ENCODE measurements around the gene CLEC2D.

The CLEC2D gene

GRCh38 chr12:9706086-9706685 is 36.7 kb downstream of the CLEC2D start:
- Histone ChIP-seq H3K4me2 (ENCODE audit: low read length) (no peak overlapping the region), H3F3A (ENCODE audit: insufficient read depth, low read length) (no peaks in the 10 kb centered on the region), H3K9me3 (ENCODE audit: low read length) (no peaks in the 10 kb centered on the region), H3K36me3 (ENCODE audit: insufficient read depth, low read length) (no peaks in the 10 kb centered on the region), H3K4me1 (ENCODE audit: insufficient read depth, low read length, severe bottlenecking) (peaks cover 38% of the 10 kb centered on the region), H3K27me3 (ENCODE audit: insufficient read depth, low read length) (no peaks in the 10 kb centered on the region), H3K27ac (ENCODE audit: low read depth, low read length, poor library complexity, severe bottlenecking) (peak overlapping the region; percentile 12), H4K20me1 (ENCODE audit: insufficient read depth, low read length) (no peaks in the 10 kb centered on the region), H3K4me3 (ENCODE audit: low read depth, low read length, poor library complexity, severe bottlenecking) (no peak overlapping the region), H2AFZ (ENCODE audit: low read length) (no peak overlapping the region), H3K9ac (ENCODE audit: low read length) (no peak overlapping the region), H3K79me2 (ENCODE audit: insufficient read depth, low read length) (no peaks in the 10 kb centered on the region), H3K9me2 (ENCODE audit: low read depth, low read length) (no peaks in the 10 kb centered on the region)
- TF ChIP-seq EZH2 (IDR thresholded peaks at IDR 0.05; ENCODE audit: borderline replicate concordance, low read length) (no peak), CTCF (IDR thresholded peaks at IDR 0.05; ENCODE audit: low read length) (no peak)

GRCh38 chr12:9707356-9707755 is 37.8 kb downstream of the CLEC2D start:
- Histone ChIP-seq H3K27me3 (ENCODE audit: insufficient read depth, low read length) (no peaks in the 10 kb centered on the region), H3K9me3 (ENCODE audit: low read length) (no peaks in the 10 kb centered on the region), H3K9ac (ENCODE audit: low read length) (peak overlapping the region; percentile 35; the same call in 1 of the 2 replicates), H3K4me2 (ENCODE audit: low read length) (peak overlapping the region; percentile 44), H3K4me1 (ENCODE audit: insufficient read depth, low read length, severe bottlenecking) (peaks cover 27% of the 10 kb centered on the region), H3K4me3 (ENCODE audit: low read depth, low read length, poor library complexity, severe bottlenecking) (peak overlapping the region; percentile 27), H3K79me2 (ENCODE audit: insufficient read depth, low read length) (no peaks in the 10 kb centered on the region), H3K27ac (ENCODE audit: low read depth, low read length, poor library complexity, severe bottlenecking) (peak overlapping the region; percentile 71), H3K36me3 (ENCODE audit: insufficient read depth, low read length) (no peaks in the 10 kb centered on the region), H4K20me1 (ENCODE audit: insufficient read depth, low read length) (no peaks in the 10 kb centered on the region), H2AFZ (ENCODE audit: low read length) (no peak overlapping the region), H3K9me2 (ENCODE audit: low read depth, low read length) (no peaks in the 10 kb centered on the region), H3F3A (ENCODE audit: insufficient read depth, low read length) (no peaks in the 10 kb centered on the region)
- TF ChIP-seq CTCF (IDR thresholded peaks at IDR 0.05; ENCODE audit: low read length) (no peak), EZH2 (IDR thresholded peaks at IDR 0.05; ENCODE audit: borderline replicate concordance, low read length) (no peak)

GRCh38 chr12:9707864-9708808 is 38.6 kb downstream of the CLEC2D start:
- H3K4me1 ChIP-seq (ENCODE audit: insufficient read depth, low read length, severe bottlenecking): peaks cover 21% of the 10 kb centered on the region
- TF ChIP-seq EZH2 (IDR thresholded peaks at IDR 0.05; ENCODE audit: borderline replicate concordance, low read length): no peak
- peak; percentile 92 for TF ChIP-seq CTCF (IDR thresholded peaks at IDR 0.05; ENCODE audit: low read length)
- H3K4me3 ChIP-seq (ENCODE audit: low read depth, low read length, poor library complexity, severe bottlenecking): peak overlapping the region; percentile 27
- H3K36me3 ChIP-seq (ENCODE audit: insufficient read depth, low read length): no peaks in the 10 kb centered on the region
- H3F3A ChIP-seq (ENCODE audit: insufficient read depth, low read length): no peaks in the 10 kb centered on the region
- H4K20me1 ChIP-seq (ENCODE audit: insufficient read depth, low read length): no peaks in the 10 kb centered on the region
- peak overlapping the region; percentile 35; the same call in 1 of the 2 replicates for H3K9ac ChIP-seq (ENCODE audit: low read length)
- no peaks in the 10 kb centered on the region for H3K79me2 ChIP-seq (ENCODE audit: insufficient read depth, low read length)
- H3K4me2 ChIP-seq (ENCODE audit: low read length): peak overlapping the region; percentile 44
- H3K9me2 ChIP-seq (ENCODE audit: low read depth, low read length): no peaks in the 10 kb centered on the region
- peak overlapping the region; percentile 71 for H3K27ac ChIP-seq (ENCODE audit: low read depth, low read length, poor library complexity, severe bottlenecking)
- H2AFZ ChIP-seq (ENCODE audit: low read length): no peak overlapping the region
- no peaks in the 10 kb centered on the region for H3K27me3 ChIP-seq (ENCODE audit: insufficient read depth, low read length)
- H3K9me3 ChIP-seq (ENCODE audit: low read length): no peaks in the 10 kb centered on the region
